Astrocyte of the spinal cord (primary cell): ENCODE measurements around the gene RBM27.
"Not testable (repeated sequence)": the region's sequence is repeated elsewhere in the genome, so short reads cannot be mapped to it uniquely, and the experiment has no call there.

Source experiments
- DNase-seq: peaks from one replicate; pipeline ENCODE4 v3.0.0; 2011; ENCODE audit warnings: low read depth, low spot score
- H3K4me3 ChIP-seq: 2 replicates; pipeline ENCODE4 v1.5.1; 2011; ENCODE audit warnings: low read depth, mild to moderate bottlenecking, low read length, moderate library complexity
- CTCF ChIP-seq: IDR thresholded peaks from 2 replicates; pipeline ENCODE4 v1.5.1; 2012; ENCODE audit warnings: low read depth, mild to moderate bottlenecking, low read length, inconsistent platforms
- in situ Hi-C: cut with HindIII; loops from 2 replicates; pipeline ENCODE4 v1.10.0; 2017; ENCODE audit warnings: low sequenced_read_pairs

RBM27 gene

GRCh38 chr5:146206257-146206656 lies 2.9 kb downstream of the RBM27 start:
- in situ Hi-C loops, result no loop called here
- no peak for TF ChIP-seq CTCF
- no peak for DNase-seq
- no peak overlapping the region for H3K4me3 ChIP-seq

- DNase-seq, result no peak
- peak; percentile 20 for TF ChIP-seq CTCF
- in situ Hi-C loops, result no loop called here
- H3K4me3 ChIP-seq, result no peak overlapping the region
These were observed 5.6 kb downstream of the RBM27 start for GRCh38 chr5:146208916-146209522.

- DNase-seq, result no peak
- H3K4me3 ChIP-seq, result no peak overlapping the region
- no peak for TF ChIP-seq CTCF
- in situ Hi-C loops, result no loop called here
These were observed 6.3 kb downstream of the RBM27 start for GRCh38 chr5:146209714-146210113.

GRCh38 chr5:146210810-146211209 lies 7.4 kb downstream of the RBM27 start:
- DNase-seq, H3K4me3 ChIP-seq, in situ Hi-C loops: not testable (repeated sequence)

GRCh38 chr5:146213210-146213826 lies 9.9 kb downstream of the RBM27 start:
- peak; percentile 56 for DNase-seq
- in situ Hi-C loops, result no loop called here

GRCh38 chr5:146214881-146215280 lies 11.5 kb downstream of the RBM27 start:
- in situ Hi-C loops, DNase-seq, H3K4me3 ChIP-seq: not testable (repeated sequence)

More at GRCh38 chr5:146213210-146213826, 9.9 kb downstream of the RBM27 start:
- no peak for TF ChIP-seq CTCF
- no peak overlapping the region for H3K4me3 ChIP-seq

GRCh38 chr5:146218168-146218567 lies 14.8 kb downstream of the RBM27 start:
- no peak for TF ChIP-seq CTCF
- no peak for DNase-seq
- H3K4me3 ChIP-seq, result no peak overlapping the region
- in situ Hi-C loops, result no loop called here
